ENCODE data around the gene ANKRD35.

ANKRD35 gene

DNA sequence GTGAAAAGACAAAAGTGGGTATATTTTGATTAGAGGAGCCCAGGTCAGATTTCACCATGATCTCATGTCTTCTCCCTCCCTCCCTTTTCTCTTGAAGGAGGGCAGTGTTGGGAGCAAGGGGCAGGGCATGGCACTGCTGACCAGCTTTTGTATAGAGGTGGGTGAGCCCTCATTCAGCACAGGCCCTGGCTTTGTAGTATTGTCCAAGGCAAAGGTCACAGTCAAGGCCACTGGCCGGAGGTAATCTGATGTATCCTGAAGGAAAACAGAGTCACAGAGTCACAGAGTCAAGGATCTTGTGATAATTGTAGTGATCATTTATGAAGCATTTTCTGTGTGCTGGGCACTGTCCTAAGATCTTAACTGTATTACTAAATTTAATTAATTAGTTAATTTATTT, 12.3 kb upstream of the ANKRD35 start:
- DNase-seq (ENCODE audit: low read depth in 1 of 2, low spot score in 1 of 2) = no peak

- DNase-seq (ENCODE audit: low read depth in 1 of 2, low spot score in 1 of 2) = no peak
Observed at GRCh38 chr1:145895471-145895870, 9.8 kb upstream of the ANKRD35 start.

DNA sequence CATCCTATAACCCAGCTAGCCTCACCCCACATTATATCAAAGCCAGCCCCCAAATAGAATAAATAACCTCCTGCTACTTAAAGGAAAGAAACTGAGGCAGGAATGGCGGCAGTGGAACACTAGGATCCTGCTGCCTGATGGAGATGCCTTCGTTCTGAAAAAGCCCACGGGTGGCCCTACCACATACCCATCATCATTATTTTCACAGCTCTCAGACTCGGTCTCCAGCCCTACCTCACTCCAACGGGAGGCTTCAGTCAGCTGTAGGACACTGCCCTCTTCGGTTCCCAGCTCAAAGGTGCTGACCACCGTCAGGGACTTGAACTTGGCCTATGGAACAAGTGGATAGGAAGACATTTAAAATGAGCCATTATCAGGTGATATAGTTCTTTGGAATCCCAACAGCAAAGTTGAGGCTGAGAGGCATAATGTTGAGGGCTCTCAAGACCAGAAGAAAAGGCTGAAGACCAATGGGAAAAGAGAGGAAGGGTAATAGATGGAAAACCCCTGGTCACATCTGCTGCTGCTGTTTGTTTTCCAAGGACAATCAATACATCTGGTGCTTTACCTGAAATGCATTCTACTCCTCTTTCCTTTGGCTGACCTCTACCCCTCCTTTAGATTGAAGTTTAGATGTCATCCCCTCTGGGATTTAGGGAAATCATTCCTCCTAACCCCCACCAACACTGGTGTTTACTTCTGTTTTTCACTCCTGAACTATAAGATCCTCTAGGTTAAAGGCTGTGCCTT, 7.8 kb upstream of the ANKRD35 start:
- DNase-seq (ENCODE audit: low read depth in 1 of 2, low spot score in 1 of 2) = no peak

DNA sequence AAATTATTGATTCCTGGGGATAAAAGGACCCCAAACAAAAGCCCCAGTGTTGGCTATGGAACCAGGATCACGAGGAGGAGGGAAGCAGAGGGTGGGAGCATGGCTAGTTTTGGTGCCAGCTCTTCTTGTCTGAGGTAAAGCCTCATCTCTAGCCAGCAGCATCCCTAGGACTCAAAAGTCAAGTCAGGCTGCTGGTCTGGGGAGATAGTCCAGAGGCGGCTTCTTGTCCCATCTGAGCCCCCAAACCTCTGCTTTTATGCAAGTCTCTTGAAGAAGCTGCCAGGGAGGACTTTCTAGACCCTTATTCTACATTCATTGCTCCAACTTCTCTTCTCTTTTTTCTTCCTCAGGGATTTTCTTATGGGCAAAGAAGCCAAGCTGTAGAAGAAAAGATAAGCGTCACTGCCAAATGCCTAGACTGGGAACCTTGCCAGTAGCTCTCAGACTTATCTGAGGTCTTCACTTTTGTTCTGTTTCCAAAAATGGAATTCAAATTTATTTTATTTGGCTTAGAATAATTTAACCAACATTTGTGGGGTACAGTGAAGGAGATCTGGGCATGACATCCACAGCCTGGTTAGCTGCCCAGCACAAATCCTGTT, 6.9 kb upstream of the ANKRD35 start:
- DNase-seq (ENCODE audit: low read depth in 1 of 2, low spot score in 1 of 2) = no peak

- peak; percentile 24 to 34 for DNase-seq (ENCODE audit: low read depth in 1 of 2, low spot score in 1 of 2)
Observed at GRCh38 chr1:145891587-145892485, 6.2 kb upstream of the ANKRD35 start.

- no peak for DNase-seq (ENCODE audit: low read depth in 1 of 2, low spot score in 1 of 2)
Observed at GRCh38 chr1:145891143-145891542, 5.5 kb upstream of the ANKRD35 start.

DNA sequence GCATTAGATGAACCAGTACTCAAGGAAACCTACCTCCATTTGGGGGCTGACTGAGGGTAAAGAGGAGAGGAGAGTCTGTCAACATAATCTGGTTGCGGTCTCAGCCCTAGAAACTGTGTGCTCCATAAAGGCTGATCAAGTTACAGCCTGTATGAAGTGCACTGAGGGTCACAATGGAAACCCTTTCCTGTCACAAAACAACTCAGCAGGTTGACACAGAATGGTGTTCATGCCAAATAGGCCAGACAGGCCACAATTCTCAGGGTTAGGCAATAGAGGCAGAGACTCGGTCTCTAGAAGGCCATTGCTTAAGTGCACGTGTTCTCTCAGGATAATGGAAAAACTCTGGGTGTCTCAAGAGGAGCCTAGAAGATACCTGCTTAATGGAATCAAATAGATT, 4.1 kb upstream of the ANKRD35 start:
- no peak for DNase-seq (ENCODE audit: low read depth in 1 of 2, low spot score in 1 of 2)

DNA sequence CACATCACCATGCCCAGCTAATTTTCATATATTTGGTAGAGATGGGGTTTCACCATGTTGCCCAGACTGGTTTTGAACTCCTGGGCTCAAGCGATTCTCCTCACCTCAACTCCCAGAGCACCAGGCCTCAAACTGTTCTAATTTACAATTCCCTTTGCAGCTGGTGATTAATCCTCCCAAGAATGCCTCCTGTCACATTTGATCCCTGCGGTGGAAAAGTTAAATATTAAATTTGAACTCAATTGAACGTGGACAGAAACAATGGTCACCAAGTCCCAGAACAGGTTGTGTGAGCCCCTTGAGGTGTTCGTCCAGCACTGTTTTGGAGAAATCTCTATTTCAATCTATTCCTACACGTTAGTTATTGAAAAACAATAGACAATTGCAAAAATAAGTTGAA, 2.0 kb upstream of the ANKRD35 start:
- DNase-seq (ENCODE audit: low read depth in 1 of 2, low spot score in 1 of 2) = no peak

DNA sequence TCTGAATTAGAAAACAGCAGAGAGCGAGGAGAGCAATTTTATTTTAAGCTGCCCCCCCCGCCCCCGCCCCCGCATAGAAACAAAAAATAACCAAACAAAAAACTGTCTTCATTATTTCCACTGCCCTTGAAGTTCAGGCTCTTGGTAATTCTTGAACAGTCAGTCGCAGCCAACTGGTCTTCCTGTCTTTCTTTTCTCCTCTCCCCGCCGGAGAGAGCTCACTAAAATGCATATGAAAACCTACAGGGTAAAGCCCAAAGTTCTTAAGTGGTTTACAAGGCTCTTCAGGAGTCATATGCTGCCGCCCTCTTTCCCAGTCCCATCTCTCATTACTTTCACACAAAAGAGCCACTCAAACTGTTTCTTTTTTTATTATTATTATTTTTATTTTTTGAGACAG, 1.1 kb upstream of the ANKRD35 start:
- no peak for DNase-seq (ENCODE audit: low read depth in 1 of 2, low spot score in 1 of 2)

DNA sequence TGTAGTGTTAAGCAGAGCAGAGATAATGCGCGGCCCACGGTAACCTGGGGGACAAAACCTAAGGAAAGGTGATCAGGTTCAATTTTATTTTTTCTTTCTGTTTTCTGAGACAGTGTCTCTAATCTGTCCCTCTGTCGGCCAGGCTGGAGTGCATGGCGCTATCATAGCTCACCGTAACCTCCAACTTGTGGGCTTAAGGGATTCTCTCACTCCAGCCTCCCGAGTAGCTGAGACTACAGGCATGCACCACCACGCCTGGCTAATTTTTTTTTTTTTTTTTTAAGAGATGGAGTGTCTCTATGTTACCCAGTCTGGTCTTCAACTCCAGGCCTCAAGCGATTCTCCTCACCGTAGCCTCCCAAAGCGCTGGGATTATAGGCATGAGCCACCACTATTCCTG, 724 bp upstream of the ANKRD35 start:
- DNase-seq (ENCODE audit: low read depth in 1 of 2, low spot score in 1 of 2) = no peak

DNA sequence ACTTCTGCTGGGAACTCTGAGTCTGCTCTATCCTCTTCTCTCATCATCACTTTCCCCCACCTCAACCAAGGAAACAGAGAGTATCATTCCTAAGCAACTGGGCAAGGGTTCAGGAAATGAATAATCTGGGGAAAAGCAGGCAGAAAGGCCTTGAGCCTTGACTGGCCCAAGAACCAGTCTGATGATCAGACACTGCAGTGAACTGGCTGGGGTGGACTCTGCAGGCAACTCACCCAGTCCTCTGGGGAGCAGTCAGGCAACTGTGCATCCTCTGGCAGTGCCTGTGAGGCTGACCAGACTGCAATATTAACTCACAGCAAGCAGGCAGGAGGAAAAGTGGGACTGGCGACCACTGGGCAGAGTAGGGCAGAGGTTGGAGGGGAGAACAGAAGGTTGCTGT, 991 bp downstream of the ANKRD35 start:
- no peak for DNase-seq (ENCODE audit: low read depth in 1 of 2, low spot score in 1 of 2)

GRCh38 chr1:145879775-145880174, 5.9 kb downstream of the ANKRD35 start:
- no peak for DNase-seq (ENCODE audit: low read depth in 1 of 2, low spot score in 1 of 2)

- DNase-seq (ENCODE audit: low read depth in 1 of 2, low spot score in 1 of 2) = no peak
Observed at GRCh38 chr1:145878724-145879123, 6.9 kb downstream of the ANKRD35 start.

DNA sequence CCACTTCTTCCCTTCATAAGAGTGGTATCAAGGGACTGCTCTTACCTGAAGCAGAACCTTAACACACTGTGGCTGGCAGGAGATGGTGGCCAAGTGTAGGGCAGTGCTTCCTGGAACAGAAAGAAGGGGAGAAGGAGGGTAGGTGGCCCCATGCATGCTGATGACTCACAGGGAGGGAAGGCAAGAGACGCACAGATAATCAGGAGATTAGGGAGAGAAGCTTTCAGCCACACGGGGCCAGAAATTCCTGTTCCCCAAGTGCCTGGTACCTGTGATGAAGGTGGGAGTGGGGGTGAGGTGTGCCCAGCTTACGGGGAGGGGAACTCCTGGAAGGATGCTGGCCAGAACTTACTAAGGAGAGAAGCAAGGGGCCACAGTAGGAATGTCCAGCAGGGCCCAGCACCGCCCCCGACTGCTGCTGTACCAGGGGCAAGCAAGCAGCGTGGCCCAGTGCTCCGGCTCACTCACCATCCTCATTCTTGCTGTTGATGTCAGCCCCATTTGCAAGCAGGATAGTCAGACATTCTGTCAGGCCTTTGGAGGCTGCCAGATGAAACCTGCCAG, 7.7 kb downstream of the ANKRD35 start:
- DNase-seq (ENCODE audit: low read depth in 1 of 2, low spot score in 1 of 2) = no peak

GRCh38 chr1:145874646-145875045, 11.0 kb downstream of the ANKRD35 start:
- DNase-seq (ENCODE audit: low read depth in 1 of 2, low spot score in 1 of 2) = no peak

GRCh38 chr1:145871994-145872924, 13.4 kb downstream of the ANKRD35 start:
- DNase-seq (ENCODE audit: low read depth in 1 of 2, low spot score in 1 of 2) = peak in 1 of 2 donors; percentile 22

GRCh38 chr1:145868232-145868631, 17.4 kb downstream of the ANKRD35 start:
- DNase-seq (ENCODE audit: low read depth in 1 of 2, low spot score in 1 of 2) = no peak

GRCh38 chr1:145863282-145864018, 22.2 kb downstream of the ANKRD35 start:
- DNase-seq (ENCODE audit: low read depth in 1 of 2, low spot score in 1 of 2) = no peak

DNA sequence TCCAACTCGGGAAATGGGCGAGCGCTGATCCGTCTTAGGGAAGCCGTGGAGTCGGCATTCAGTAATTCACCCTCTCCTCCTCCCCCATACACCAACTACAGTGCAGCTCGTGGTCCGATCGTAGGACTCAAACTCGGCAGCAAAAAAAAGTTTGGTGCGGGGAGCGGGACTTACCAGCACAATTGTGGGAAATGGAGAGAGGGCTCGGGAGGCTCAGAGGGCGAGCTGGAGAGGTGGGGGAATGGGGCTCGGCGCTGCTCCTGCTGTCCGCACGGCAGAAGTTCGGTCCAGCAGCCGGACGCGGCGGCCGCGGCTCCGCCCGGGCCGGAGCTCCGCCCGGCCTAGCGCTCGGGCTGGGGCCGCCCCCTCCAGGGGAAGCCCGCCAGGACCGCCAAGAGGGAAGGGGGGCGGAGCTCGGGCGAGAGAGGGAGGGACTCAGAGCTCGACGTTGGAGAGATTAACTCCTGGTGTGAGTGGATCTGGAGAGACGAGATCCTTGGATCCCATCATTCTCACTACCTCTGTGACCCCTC, 26.1 kb downstream of the ANKRD35 start:
- peak; percentile 54 to 67 for DNase-seq (ENCODE audit: low read depth in 1 of 2, low spot score in 1 of 2)

Data from stimulated activated CD4-positive, alpha-beta T cell treated with anti-CD3 and anti-CD28 coated beads, Interleukin-15, amount 100 ng/mL, for 1 hour (primary cell).